ENCODE data around the gene NR2E3. TPM values are rescaled to one million over a fixed set of nuclear protein-coding genes. Genes with fewer than 3 reads are reported as not detected.

The NR2E3 gene
- total RNA-seq, 1 donor from 2014 or later: not detected

DNA sequence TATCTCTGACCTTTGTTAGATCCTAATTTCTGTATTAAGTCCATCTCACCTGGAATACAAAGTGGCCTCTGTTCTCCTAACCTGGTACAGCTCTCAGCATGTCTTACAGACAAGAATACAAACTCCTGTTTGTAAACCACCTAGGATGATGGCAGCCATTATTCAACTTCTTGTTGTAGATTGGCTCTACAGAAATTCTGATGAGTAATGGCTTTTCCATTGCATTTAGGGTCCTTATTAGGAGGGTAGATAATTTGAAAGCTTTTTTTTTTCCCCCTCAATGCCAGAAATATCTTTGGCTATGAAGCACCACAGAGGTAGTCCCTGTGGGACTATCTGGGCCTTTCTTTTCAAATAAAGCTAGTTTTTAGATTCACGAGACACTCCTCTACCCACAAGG is 9.8 kb downstream of the NR2E3 start:
- H3K27me3 ChIP-seq: no peaks in the 10 kb centered on the region
- H3K4me1 ChIP-seq: no peaks in the 10 kb centered on the region
- H4K20me1 ChIP-seq (ENCODE audit: low read depth): no peaks in the 10 kb centered on the region
- TF ChIP-seq EZH2phosphoT487 (IDR thresholded peaks at IDR 0.05) (no peak), EZH2 (IDR thresholded peaks at IDR 0.05) (no peak), CTCF (IDR thresholded peaks at IDR 0.05) (no peak)
- Mint-ChIP-seq H3K27ac (no peak overlapping the region), H3K27me3 (ENCODE audit: insufficient read depth, low read depth) (no peaks in the 10 kb centered on the region), H3K36me3 (peaks cover 32% of the 10 kb centered on the region), H3K4me1 (no peaks in the 10 kb centered on the region), H3K9me3 (peaks cover 36% of the 10 kb centered on the region), H3K4me3 (no peak overlapping the region)
- H3K36me3 ChIP-seq: no peaks in the 10 kb centered on the region
- H3K4me2 ChIP-seq: no peak overlapping the region
- no peaks in the 10 kb centered on the region for H3K79me2 ChIP-seq (ENCODE audit: low read depth)
- H3F3A ChIP-seq (ENCODE audit: low read depth): no peaks in the 10 kb centered on the region
- no peak for DNase-seq (ENCODE audit: low spot score)
- H3K27ac ChIP-seq: no peak overlapping the region
- no peak overlapping the region for H3K9ac ChIP-seq
- no peak overlapping the region for H2AFZ ChIP-seq (replicated peaks)
- no peak overlapping the region for H3K4me3 ChIP-seq
- no peaks in the 10 kb centered on the region for H3K9me3 ChIP-seq (ENCODE audit: low read depth)

GRCh38 chr15:71821547-71822129 is 11.3 kb downstream of the NR2E3 start:
- Histone ChIP-seq H3K27me3 (no peaks in the 10 kb centered on the region), H3K4me3 (no peak overlapping the region), H2AFZ (replicated peaks) (no peak overlapping the region), H3K4me1 (peaks cover 10% of the 10 kb centered on the region), H3K9ac (no peak overlapping the region), H3K4me2 (no peak overlapping the region), H3K79me2 (ENCODE audit: low read depth) (no peaks in the 10 kb centered on the region), H3K9me3 (ENCODE audit: low read depth) (no peaks in the 10 kb centered on the region), H4K20me1 (ENCODE audit: low read depth) (no peaks in the 10 kb centered on the region), H3K27ac (no peak overlapping the region), H3K36me3 (no peaks in the 10 kb centered on the region), H3F3A (ENCODE audit: low read depth) (no peaks in the 10 kb centered on the region)
- TF ChIP-seq EZH2phosphoT487 (IDR thresholded peaks at IDR 0.05): no peak
- no peak for TF ChIP-seq CTCF (IDR thresholded peaks at IDR 0.05)
- no peak for TF ChIP-seq EZH2 (IDR thresholded peaks at IDR 0.05)
- no peak for DNase-seq (ENCODE audit: low spot score)
- no peaks in the 10 kb centered on the region for H3K4me1 Mint-ChIP-seq
- peaks cover 36% of the 10 kb centered on the region for H3K9me3 Mint-ChIP-seq
- H3K4me3 Mint-ChIP-seq: no peak overlapping the region
- peaks cover 45% of the 10 kb centered on the region for H3K36me3 Mint-ChIP-seq
- H3K27me3 Mint-ChIP-seq (ENCODE audit: insufficient read depth, low read depth): no peaks in the 10 kb centered on the region
- no peak overlapping the region for H3K27ac Mint-ChIP-seq

- Histone ChIP-seq H4K20me1 (ENCODE audit: low read depth) (no peaks in the 10 kb centered on the region), H3K4me1 (peaks cover 13% of the 10 kb centered on the region), H3K36me3 (no peaks in the 10 kb centered on the region), H3F3A (ENCODE audit: low read depth) (no peaks in the 10 kb centered on the region), H3K9me3 (ENCODE audit: low read depth) (no peaks in the 10 kb centered on the region), H2AFZ (replicated peaks) (no peak overlapping the region), H3K27ac (no peak overlapping the region), H3K27me3 (no peaks in the 10 kb centered on the region), H3K79me2 (ENCODE audit: low read depth) (no peaks in the 10 kb centered on the region), H3K4me3 (no peak overlapping the region), H3K4me2 (no peak overlapping the region), H3K9ac (no peak overlapping the region)
- Mint-ChIP-seq H3K4me3 (no peak overlapping the region), H3K27me3 (ENCODE audit: insufficient read depth, low read depth) (no peaks in the 10 kb centered on the region), H3K27ac (no peak overlapping the region), H3K36me3 (peaks cover 54% of the 10 kb centered on the region), H3K9me3 (peaks cover 33% of the 10 kb centered on the region), H3K4me1 (no peaks in the 10 kb centered on the region)
- no peak for DNase-seq (ENCODE audit: low spot score)
- TF ChIP-seq EZH2 (IDR thresholded peaks at IDR 0.05) (no peak), CTCF (IDR thresholded peaks at IDR 0.05) (no peak)
These were observed 12.7 kb downstream of the NR2E3 start for GRCh38 chr15:71822890-71823630.

Measured in neural progenitor cell (in vitro differentiated cells).